Astrocyte (in vitro differentiated cells and primary cell): ENCODE results near the gene STIM1.

ENCODE experiments used
- CTCF ChIP-seq: IDR thresholded peaks from 2 replicates; pipeline ENCODE4 v1.5.1; 2011; ENCODE audit warnings: low read depth, mild to moderate bottlenecking, inconsistent platforms, low read length, moderate library complexity; ENCODE audit not compliant: insufficient read depth
- EZH2 ChIP-seq: IDR thresholded peaks from 2 replicates; pipeline ENCODE4 v1.6.1; 2012; ENCODE audit warnings: mild to moderate bottlenecking, low read length, inconsistent platforms; ENCODE audit not compliant: insufficient read depth

- no peak for TF ChIP-seq EZH2
- TF ChIP-seq CTCF = peak; percentile 6
Measured at GRCh38 chr11:3984896-3985295, 129.4 kb downstream of the STIM1 start.
